ENCODE results near the gene GALNT17.

The GALNT17 gene

DNA sequence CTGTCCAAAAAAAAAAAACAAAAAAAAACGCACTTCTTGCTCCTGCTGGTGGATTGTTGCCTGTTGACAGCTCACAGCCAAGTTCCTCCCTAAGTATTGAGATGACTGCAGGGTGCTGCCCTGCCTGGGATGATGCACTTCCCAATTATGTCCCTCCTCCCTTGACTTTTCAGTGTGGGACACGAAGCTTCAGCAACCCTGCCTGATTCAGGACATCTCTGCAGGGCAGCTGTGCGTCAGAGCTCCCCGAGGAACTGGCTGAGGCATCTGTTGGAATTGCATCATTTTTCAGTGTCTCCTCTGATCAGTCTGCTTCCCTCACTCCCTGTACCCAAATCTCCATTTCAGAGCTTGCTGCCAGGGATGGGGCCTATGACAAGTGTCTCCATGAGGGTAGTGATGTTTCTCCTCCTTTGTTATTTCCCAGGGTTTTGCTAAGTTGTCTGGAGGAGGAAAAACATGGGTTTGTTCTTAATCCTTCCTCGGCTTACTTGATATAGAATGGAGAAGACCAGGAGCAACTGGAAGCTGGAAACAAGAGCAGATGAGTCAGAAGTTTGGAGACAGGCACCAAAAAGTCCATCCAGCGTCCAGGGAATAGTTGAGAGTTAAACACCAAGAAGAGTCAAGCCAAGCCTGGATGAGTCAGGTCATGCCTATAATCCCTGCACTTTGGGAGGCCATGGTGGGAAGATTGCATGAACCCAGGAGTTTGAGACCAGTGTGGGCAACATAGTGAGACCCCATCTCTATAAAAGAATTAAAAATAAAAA lies 355.1 kb downstream of the GALNT17 start:
- Mint-ChIP-seq H3K27me3 (no peaks in the 10 kb centered on the region), H3K9me3 (peaks cover 23% of the 10 kb centered on the region), H3K27ac (no peak overlapping the region), H3K36me3 (no peaks in the 10 kb centered on the region), H3K4me3 (no peak overlapping the region), H3K4me1 (no peaks in the 10 kb centered on the region)
- no peak for DNase-seq
- CTCF ChIA-PET = no interaction called here

DNA sequence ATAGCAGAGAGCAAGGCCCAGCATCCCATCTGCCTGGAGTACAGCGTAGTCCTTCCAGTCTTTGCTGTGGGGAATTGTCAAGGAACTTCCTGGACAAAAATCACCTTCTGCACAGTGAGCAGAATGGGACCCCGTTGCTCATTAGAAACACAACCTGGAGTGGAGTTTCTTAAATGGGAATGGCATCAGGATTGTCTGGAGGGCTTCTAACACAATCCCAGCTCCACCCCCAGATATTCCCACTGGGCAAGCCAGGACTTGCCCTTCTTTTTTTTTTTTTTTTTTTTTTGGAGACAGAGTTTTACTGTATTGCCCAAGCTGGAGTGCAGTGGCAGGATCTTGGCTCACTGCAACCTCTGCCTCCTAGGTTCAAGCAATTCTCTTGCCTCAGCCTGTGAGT lies 356.4 kb downstream of the GALNT17 start:
- Mint-ChIP-seq H3K36me3 (peaks cover 1% of the 10 kb centered on the region), H3K4me1 (no peaks in the 10 kb centered on the region), H3K27ac (no peak overlapping the region), H3K4me3 (no peak overlapping the region), H3K9me3 (peaks cover 29% of the 10 kb centered on the region), H3K27me3 (no peaks in the 10 kb centered on the region)
- no peak for DNase-seq
- CTCF ChIA-PET = no interaction called here

DNA sequence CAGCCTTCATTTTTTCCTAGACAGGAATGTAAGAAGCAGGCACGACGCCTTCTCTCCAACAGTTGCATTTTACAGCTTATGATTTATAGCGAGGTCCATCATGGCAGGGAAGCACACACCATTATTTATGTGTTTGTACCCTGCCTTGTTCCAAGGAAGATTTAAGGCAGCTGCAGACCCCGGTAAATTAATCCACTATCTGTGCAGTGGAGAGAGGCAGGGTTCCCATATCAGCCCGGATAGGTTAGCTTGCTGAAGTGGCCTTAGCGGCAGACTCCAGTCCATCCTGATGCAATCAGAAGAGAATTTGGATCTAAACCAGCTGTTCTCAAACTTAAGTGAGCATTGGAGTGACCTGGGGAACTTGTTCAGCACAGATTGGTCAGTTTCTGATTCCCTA lies 359.4 kb downstream of the GALNT17 start:
- Mint-ChIP-seq H3K4me3 (no peak overlapping the region), H3K9me3 (peaks cover 38% of the 10 kb centered on the region), H3K36me3 (peaks cover 1% of the 10 kb centered on the region), H3K27ac (no peak overlapping the region), H3K27me3 (no peaks in the 10 kb centered on the region), H3K4me1 (no peaks in the 10 kb centered on the region)
- CTCF ChIA-PET = no interaction called here
- no peak for DNase-seq

DNA sequence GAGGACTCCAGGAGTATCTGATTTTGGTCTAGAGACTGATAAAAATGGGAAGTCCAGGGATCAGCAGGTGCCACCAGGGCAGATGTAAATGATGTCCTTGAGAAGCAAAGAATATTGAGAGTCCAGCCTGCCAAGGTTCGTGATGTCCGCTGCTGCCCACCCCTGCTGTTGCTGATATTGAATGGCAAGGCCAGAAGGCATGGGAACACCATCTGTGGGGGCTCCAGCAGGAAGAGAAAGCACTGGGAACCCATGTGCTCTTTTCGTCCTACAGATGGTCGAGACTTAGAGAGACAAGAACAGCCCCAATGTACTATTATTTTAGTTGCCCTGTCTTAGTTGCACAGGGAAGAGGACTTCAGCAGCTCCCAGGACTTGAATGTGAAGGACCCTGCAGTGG lies 363.9 kb downstream of the GALNT17 start:
- Mint-ChIP-seq H3K27me3 (no peaks in the 10 kb centered on the region), H3K9me3 (peaks cover 41% of the 10 kb centered on the region), H3K36me3 (peaks cover 1% of the 10 kb centered on the region), H3K27ac (no peak overlapping the region), H3K4me1 (no peaks in the 10 kb centered on the region), H3K4me3 (no peak overlapping the region)
- CTCF ChIA-PET = no interaction called here
- no peak for DNase-seq

DNA sequence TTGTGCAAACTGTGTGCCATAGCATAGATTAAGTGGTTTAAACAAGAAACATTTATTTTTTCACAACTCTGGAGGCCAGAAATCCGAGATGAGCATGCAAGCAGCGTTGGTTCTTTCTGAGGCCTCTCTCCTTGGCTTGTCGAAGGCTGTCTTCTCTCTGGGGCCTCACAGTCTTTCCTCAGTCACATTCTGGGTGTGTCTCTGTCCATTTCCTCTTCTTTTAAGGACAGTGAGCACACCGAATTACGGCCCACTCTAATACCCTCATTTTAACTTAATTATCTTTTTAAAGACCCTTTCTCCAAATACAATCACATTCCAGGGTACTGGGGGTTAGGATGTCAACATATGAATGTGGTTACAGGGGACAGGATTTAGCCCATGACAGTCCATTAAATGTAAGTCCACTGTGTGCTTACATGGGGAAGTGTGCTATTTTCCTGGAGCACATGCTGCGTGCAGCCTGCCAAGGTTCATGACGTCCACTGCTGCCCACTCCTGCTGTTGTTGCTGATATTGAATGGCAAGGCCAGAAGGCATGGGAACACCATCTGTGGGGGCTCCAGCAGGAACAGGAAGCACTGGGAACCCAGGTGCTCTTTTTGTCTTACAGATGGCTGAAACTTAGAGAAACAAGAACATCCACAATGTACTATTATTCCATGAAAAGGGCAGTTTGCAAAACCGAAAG lies 365.5 kb downstream of the GALNT17 start:
- DNase-seq = no peak
- peaks cover 43% of the 10 kb centered on the region for H3K9me3 Mint-ChIP-seq
- no peak overlapping the region for H3K27ac Mint-ChIP-seq
- CTCF ChIA-PET = no interaction called here
- no peaks in the 10 kb centered on the region for H3K27me3 Mint-ChIP-seq
- H3K4me3 Mint-ChIP-seq = no peak overlapping the region
- H3K36me3 Mint-ChIP-seq = no peaks in the 10 kb centered on the region
- H3K4me1 Mint-ChIP-seq = no peaks in the 10 kb centered on the region

DNA sequence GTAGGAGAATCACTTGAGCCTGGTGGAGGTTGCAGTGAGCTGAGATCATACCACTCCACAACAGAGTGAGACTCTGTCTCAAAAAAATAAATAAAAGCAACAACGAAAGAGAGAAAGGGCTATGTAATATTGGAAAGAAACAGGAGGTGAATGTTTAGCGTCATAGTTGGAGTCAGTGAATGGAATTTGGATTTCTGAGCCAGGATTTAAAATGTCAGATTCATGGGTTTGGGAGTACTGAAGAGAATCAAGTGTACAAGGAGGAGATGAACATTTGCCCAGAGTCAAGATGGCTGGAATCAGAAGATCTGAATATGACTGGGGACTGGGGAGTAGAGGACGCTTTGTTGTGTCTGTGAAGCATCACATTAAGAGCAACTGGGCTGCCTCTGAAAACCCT lies 366.4 kb downstream of the GALNT17 start:
- H3K27me3 Mint-ChIP-seq = no peaks in the 10 kb centered on the region
- no peak for DNase-seq
- no peaks in the 10 kb centered on the region for H3K36me3 Mint-ChIP-seq
- peaks cover 45% of the 10 kb centered on the region for H3K9me3 Mint-ChIP-seq
- no peak overlapping the region for H3K27ac Mint-ChIP-seq
- no peaks in the 10 kb centered on the region for H3K4me1 Mint-ChIP-seq
- H3K4me3 Mint-ChIP-seq = no peak overlapping the region
- CTCF ChIA-PET = no interaction called here

DNA sequence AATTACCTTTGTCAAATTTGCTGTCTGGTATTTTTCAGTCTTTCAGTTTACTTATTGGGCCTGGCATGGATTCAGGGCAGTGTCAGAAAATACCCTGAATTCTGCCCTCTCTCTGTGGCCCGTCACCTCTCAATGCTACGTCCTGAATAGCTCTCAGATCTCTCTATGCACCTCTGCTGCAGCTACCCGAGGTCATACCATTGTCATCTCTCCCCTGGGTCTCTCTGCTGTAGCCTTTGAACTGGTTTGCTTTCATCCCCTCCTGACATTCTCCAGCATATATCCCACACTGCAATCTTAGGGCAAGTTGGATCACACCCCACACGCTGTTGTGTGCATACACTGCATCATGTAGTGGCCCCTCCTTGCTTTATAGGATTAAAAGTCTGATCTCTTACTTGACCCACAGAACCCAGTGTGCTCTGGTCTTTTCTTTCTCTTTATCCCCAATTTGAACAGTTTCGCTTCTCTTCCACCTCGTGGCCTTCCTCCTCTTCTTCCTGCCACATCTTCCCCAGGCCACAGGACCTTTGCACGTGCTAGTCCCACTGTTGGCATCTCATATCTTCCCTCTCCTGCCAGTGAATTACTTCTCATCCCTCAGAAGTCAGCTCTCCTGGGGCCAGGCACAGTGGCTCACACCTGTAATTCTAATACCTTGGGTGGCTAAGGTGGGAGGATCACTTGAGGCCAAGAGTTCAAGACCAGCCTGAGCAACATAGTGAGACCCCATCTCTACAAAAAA lies 372.9 kb downstream of the GALNT17 start:
- no peak for DNase-seq
- CTCF ChIA-PET = no interaction called here
- no peak overlapping the region for H3K4me3 Mint-ChIP-seq

DNA sequence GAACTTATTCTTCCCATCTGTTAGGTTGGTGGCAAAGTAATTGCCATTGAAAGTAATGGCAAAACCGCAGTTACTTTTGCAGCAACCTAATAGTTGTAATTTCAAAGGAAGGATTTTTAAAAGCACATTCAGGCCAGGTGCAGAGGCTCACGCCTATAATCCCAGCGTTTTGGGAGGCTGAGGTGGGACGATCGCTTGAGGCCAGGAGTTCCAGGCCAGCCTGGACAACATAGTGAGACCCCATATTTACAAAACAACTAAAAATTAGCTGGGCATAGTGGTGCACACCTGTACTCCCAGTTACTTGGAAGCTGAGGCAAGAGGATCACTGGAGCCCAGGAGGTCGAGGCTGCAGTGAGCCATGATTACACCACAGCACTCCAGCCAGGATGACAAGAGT lies 374.9 kb downstream of the GALNT17 start:
- no peak overlapping the region for H3K4me3 Mint-ChIP-seq
- CTCF ChIA-PET = no interaction called here
- H3K27ac Mint-ChIP-seq = no peak overlapping the region
- no peaks in the 10 kb centered on the region for H3K4me1 Mint-ChIP-seq
- DNase-seq = no peak
- no peaks in the 10 kb centered on the region for H3K27me3 Mint-ChIP-seq
- peaks cover 35% of the 10 kb centered on the region for H3K9me3 Mint-ChIP-seq
- H3K36me3 Mint-ChIP-seq = no peaks in the 10 kb centered on the region

More for the DNA sequence above, 372.9 kb downstream of the GALNT17 start:
- Mint-ChIP-seq H3K36me3 (no peaks in the 10 kb centered on the region), H3K9me3 (peaks cover 42% of the 10 kb centered on the region), H3K27me3 (no peaks in the 10 kb centered on the region), H3K27ac (no peak overlapping the region), H3K4me1 (no peaks in the 10 kb centered on the region)

DNA sequence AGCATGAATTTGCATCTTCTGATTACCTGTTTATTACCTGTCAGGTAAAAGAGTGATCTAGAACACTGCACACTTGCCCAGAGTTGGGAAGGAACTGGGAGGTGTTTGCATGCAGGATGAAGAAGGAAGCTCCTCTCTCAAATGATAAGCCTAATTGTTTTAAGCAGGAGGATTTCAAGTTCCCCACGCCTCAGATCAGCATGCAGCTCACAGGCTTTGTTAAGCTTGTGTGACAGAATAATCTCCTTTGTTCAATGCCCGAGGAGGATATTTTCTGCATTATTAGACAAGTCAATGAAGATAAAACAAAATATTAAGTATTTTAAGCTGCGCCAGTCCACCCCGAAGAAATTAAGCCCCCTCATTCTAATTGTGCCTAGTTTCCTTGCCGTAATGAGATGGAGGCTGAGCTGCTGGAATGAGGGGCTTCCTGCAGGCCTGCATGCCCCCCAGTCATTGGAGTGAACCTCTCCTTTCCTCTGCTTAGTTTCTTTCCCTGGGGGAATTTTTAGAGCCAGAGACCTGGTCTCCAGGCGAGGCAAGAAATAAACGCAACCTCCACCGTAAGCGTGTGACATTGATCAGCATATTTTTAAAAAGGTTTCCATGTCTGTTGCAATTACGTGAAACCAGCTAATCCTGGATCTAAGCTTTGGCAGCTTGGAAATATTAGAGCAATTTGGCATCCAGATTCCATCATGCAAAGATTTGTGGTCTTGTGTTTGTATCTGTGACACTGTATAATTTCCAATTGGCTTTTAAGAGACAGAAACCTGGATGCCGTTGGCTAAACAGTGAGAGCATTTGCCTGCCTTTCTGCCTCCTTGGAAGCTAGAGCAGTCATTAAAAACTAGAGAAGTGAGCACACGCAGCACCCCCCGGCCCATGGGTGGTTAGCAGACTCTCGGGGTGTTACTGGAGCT lies 376.0 kb downstream of the GALNT17 start:
- H3K4me1 Mint-ChIP-seq = no peaks in the 10 kb centered on the region
- no peaks in the 10 kb centered on the region for H3K36me3 Mint-ChIP-seq
- CTCF ChIA-PET = no interaction called here
- peaks cover 26% of the 10 kb centered on the region for H3K9me3 Mint-ChIP-seq
- DNase-seq = no peak
- H3K27ac Mint-ChIP-seq = no peak overlapping the region
- no peaks in the 10 kb centered on the region for H3K27me3 Mint-ChIP-seq
- no peak overlapping the region for H3K4me3 Mint-ChIP-seq

DNA sequence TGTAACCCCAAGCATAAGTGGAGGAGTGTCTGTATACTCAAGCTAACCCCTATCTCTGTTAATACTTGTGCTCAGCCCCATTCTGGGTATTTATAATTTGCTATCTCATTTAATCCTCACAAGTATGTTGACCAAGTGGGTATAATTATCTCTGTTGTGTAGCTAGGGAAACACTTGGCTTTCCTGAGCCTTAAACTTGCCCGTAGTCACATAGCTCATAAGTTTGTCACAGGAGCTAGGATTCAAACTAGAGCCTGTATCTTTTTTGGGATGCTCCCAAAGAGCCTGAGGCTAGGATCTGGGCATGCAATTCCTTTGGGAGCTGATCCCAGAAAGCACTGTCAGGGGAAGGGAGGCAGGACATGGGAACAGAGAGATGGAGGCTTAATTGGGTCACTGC lies 377.4 kb downstream of the GALNT17 start:
- CTCF ChIA-PET = no interaction called here
- Mint-ChIP-seq H3K27me3 (no peaks in the 10 kb centered on the region), H3K9me3 (peaks cover 33% of the 10 kb centered on the region), H3K27ac (no peak overlapping the region), H3K36me3 (no peaks in the 10 kb centered on the region), H3K4me3 (no peak overlapping the region), H3K4me1 (no peaks in the 10 kb centered on the region)
- no peak for DNase-seq

DNA sequence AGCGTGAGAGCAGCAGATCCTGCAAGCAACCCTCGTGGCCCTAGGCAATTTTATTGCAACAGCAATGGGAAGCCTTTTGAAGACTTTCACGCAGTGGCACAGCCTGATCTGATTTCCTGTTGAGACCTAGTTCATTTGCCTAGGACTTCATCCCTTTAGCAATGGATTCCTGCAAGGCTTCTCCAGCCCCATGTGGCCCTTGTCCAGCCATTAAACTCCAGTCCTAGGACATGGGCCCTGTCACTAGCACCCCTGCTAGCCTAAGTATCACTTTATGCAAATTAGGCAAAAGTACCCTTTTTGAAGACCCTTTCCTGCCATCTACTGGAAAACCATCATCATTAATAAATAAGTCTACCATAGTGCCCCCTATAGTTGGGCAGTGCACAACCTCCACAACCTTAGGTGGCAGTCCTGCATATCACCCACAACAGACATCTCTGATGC lies 379.4 kb downstream of the GALNT17 start:
- Mint-ChIP-seq H3K4me1 (no peaks in the 10 kb centered on the region), H3K36me3 (no peaks in the 10 kb centered on the region), H3K27ac (no peak overlapping the region), H3K27me3 (no peaks in the 10 kb centered on the region), H3K9me3 (peaks cover 36% of the 10 kb centered on the region), H3K4me3 (no peak overlapping the region)
- CTCF ChIA-PET = no interaction called here
- no peak for DNase-seq

DNA sequence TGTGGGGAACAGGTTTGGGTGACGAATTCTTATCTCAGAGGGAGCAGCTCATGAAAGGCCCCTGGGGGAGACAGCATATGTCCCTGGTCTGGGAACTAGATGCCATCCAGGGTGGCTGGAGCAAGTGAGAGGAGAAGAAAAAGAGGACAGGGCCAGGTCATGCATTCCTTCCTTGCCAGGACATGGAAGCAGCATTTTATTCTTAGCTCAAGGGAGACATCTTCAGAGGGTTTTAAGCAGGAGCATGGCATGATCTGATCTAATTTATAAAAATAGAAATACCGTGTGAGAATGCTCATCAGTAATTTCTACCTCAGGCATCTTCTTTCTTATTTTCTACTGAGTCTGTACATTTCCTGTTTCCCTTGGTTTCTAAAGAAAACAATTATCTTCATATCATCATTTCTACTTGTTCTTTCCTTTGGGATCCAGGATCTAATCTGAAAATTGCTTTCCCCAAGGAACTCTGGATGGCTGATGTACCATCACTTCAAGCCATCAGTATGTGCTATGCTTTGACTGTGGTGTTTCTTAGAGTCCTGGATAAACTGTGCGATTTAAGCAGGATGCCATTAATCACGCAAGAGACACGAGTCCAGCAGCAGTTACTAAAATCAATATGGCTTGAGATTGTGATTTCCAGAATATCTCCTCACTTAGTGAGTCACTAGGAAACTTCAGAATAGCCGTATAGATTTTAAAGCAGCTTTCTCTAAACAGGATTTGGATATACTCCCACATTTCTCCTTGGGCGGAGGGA lies 386.2 kb downstream of the GALNT17 start:
- Mint-ChIP-seq H3K36me3 (no peaks in the 10 kb centered on the region), H3K4me1 (no peaks in the 10 kb centered on the region), H3K4me3 (no peak overlapping the region), H3K27me3 (no peaks in the 10 kb centered on the region), H3K9me3 (peaks cover 60% of the 10 kb centered on the region), H3K27ac (no peak overlapping the region)
- CTCF ChIA-PET = no interaction called here
- DNase-seq = no peak

DNA sequence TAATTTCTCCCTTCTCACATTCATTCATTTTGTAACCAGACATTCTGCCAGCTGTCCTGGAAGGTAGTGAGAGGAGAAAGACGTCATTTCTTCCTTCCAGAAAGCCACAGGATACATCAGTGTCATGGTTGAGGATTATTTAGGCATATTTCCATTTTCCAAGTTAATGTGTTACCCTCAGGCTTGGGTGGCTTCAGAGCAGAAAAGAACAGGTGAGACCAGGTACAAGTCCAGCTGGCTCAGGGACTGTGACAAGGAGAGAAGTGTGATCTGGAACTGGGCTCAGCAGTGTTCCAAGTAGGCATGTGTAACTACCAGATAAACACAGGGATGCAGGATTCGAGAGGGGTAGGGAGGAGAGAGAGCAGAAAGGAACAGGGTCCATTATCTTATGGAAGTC lies 386.9 kb downstream of the GALNT17 start:
- Mint-ChIP-seq H3K4me1 (no peaks in the 10 kb centered on the region), H3K9me3 (peaks cover 57% of the 10 kb centered on the region), H3K27me3 (no peaks in the 10 kb centered on the region), H3K36me3 (no peaks in the 10 kb centered on the region), H3K4me3 (no peak overlapping the region), H3K27ac (no peak overlapping the region)
- no peak for DNase-seq
- CTCF ChIA-PET = no interaction called here

Data from activated naive CD4-positive, alpha-beta T cell treated with anti-CD3 and anti-CD28 coated beads, Interleukin-2, amount 10 ng/mL, durations not matched to agents 7 days and 5 days (primary cell).